Glomerular visceral epithelial cell (primary cell): Measurements from ENCODE around the gene ABCB11.
"Not testable (repeated sequence)": the region's sequence is repeated elsewhere in the genome, so short reads cannot be mapped to it uniquely, and the experiment has no call there.

Source experiments
- DNase-seq: peaks from one replicate; pipeline ENCODE4 v3.0.0-alpha.2; 2016; ENCODE audit errors: extremely low spot score

The ABCB11 gene

DNA sequence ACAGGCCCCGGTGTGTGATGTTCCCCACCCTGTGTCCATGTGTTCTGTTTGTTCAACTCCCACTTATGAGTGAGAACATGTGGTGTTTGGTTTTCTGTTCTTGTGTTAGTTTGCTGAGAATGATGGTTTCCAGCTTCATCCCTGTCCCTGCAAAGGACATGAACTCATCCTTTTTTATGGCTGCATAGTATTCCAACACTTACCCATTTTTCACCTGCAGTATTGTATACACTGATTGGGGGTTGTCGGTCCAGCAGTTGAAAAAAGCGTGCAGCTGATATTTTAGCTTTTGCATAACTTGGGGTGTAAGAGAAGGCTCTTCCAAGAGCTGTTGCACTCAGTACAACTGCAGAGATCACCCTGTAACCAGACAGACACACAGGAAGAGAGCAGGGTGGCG is 99.0 kb downstream of the ABCB11 start:
- DNase-seq: not testable (repeated sequence)

DNA sequence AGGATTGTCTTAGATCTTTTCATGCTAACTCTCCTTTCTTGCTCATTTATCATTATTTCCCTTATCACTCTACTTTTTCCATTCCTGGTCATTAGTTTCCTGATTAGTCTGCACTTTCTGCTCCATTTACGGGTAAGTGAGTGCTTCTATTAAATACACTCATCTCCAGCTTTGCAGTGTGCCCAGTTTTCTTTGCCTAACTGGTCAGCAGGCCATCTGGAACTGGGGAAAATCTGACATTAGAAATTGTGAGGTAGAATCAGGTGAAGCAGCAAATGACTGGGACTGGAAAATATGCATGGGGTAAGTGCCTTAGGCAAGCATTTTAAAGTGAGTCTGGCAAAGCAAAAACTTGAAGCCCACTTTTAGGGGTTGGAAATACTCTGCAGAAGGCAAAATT is 100.9 kb downstream of the ABCB11 start:
- DNase-seq: no peak

DNA sequence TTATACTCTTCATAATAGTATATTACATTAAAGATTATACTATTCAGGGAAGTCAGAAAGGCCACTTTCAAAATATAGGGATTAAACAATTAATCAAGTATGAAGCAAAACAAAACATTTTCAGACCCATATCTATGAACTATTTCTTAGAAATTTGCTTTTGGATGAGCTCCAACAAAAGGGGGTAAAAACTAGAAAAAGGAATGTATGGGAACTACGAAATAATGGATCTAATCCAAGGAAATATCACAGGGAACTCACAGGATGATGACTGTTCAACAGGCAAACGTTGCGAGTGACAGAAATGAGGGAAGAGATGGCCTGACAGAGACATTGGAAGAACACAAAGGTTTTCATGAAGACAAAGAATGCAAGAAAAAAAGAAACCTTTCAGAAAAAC is 102.1 kb downstream of the ABCB11 start:
- DNase-seq: no peak

DNA sequence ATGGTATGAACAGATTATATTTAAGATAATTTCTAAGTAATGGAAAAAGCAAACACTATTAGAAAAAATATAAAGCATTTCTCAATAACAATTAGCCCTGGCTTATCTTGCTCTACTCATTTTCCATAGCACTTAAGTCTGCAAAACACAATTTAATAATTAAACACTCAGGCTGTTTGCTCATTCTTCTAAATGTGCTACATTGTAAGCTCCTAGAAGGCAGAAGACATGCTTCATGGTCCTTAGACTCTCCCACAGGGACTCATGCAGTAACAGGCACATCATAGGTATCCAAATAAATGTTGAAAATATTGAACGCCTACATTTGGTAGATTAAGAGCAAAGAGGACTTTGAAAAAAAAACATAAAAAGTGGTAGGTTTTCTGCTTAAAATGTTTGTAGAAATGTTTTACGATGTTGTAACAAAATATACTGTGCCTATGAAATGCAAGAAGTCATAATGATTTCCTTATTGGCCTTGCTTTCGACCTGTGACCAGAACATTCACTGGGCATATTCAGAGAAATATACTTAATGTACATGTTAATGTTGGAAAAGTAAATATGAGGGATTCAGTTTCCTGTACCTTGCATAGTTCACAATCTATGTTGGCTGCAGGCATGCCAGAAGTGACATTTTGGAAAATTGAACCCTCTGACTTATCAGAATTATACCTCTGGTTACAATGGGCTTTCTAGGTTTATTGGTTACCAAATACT is 102.9 kb downstream of the ABCB11 start:
- DNase-seq: no peak

DNA sequence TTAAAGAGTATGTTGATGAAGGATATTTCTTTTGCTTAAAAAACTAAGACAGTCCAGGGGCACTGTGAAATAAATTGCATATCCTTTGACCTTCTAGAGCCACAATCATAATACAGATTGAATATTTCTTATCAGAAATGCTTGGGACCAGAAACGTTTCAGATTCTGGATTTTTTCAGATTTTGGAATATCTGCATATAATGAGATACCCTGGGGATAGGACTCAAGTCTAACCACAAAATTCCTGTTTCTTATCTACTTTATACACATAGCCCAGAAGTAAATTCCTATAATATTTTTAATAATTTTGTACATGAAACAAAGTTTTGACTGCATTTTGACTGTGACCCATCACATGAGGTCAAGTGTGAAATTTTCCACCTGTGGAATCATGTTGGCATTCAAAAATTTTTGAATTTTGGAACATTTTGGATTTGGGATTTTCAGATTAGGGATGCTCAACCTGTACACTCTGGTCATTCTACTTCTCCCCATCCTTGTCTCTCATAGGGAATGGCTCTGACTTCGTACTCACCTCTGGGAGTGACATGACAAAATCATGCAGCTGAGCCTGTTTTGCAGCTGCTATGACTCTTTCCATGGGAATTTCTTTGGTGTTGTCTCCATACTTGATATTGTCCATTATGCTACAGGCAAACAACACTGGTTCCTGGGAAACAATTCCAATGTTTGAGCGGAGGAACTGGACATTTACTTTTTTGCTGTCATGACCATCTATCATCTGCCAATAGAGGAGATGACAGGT is 104.3 kb downstream of the ABCB11 start:
- DNase-seq: no peak

DNA sequence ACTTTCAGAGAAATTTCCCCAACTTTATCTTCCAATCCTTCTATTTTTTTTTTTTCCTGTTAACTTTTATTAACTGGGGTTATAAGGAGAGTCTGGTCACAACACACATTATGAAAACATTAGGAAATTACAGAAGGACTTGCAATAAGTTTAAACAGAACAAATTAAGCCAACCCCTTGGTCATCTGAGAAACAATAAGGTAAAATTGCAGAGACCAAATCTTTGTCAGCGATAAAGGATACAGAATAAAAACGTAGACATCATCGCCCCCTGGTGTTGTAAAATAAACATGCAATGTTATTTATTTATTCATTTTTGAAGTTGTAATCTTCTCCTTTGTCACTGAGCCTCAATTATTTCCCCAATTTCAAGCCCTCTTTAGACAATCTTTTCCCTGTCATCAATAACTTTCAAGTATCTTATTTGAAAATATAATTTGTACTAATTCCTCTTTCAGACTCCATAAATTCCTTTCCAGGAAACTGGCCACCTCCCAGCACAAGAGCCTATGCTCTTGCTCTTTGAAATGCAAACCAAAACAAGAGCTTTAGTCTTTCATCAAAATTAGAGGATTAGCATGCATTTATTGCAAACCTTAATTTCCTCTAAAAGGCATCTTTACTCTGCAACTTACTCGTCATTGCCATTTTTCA is 110.5 kb downstream of the ABCB11 start:
- DNase-seq: peak; percentile 49

DNA sequence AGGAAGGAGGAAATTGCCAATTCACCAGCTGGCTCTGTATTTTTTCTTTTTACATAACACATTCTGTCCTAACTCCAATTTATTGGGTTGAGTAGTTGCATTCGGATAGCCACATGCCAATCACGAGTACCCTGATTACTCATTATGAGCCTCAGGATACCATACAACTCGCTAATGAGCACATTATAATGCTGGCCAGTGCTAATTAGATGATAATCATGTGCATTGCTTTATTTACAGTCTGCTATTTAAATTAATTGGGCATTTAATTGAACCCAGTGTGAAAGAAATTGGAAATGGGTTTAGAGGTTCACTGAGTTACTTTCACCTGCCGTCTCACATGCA is 114.8 kb downstream of the ABCB11 start:
- DNase-seq: no peak

DNA sequence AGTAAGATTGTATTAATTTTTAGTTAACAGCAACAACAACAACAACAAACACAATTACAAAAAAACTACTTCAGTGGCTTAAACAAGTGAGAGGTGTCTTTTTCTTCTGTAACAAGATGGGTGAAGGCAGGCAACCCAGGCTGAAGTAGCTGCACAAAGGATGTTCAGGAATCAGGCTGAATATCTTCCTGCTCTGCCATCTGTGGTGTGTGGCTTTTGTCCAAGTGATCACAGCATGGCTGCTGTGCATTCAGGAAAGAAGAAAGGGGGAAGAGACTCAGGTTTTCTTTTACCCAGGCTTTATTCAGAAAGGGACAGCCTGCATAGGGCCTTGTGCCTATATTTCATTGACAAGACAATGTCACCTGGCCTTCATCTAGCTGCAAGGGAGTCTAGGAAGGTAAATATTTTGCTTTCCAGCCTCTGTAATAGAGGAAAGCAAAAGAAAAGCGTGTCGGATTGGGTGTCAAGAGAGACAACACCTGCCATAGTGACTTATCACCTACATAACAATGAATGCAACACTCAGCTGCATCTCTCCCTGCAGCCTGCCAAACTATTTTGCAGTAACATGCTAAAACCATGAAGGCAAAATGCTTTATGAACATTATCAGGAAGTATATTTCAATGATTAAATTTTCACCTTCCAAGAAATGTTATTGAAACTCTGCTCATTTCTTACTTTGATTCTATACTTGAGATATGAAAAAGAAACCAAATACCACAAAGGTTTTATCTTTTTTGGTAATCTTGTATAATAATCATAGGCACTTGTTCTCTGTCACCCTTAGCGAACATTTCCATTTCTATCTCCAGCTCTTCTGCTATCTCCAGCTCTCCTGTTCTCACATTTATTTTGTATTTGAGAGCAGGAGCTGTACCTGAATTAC is 115.4 kb downstream of the ABCB11 start:
- no peak for DNase-seq

DNA sequence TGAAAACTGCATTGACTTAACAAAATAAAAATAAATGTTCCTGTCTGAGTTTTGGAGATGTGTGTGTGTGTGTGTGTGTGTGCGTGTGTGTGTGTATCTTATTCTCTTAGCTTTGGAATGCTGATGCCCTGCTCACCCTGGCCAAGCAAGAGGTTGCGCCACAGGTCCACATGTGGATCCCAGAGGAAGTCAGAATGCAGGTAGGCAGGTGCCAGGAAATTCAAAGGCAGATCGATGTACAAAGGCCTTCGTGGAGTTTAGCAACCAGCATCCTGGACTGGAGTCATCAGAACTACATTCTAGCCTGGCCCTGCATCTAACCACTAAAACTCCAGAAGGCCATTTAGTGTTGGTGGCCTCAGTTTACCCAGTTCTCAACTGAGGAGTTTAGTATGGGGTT is 117.6 kb downstream of the ABCB11 start:
- no peak for DNase-seq

DNA sequence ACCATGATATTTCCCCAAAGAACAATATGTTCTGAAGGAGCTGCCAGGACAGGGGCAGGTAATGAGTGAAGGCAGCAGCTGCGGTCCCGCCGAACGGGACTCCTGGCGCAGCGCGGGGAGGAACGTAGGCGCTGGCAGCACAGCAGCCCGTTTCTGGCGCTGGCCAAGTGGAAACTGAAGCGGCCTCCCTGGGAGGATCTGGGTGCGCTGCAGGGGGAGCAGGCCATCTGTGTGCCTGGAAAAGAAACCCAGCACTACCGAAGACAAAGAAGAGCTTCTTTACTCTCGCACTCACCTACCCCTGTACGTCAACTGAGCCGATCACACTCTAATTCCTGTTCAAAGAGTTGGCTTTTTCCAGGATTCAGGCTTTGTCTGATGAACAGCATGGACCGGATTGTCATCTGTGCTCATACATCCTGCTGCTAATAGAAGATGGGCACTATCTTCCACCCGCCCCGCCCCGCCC is 118.2 kb downstream of the ABCB11 start:
- DNase-seq: peak; percentile 31

DNA sequence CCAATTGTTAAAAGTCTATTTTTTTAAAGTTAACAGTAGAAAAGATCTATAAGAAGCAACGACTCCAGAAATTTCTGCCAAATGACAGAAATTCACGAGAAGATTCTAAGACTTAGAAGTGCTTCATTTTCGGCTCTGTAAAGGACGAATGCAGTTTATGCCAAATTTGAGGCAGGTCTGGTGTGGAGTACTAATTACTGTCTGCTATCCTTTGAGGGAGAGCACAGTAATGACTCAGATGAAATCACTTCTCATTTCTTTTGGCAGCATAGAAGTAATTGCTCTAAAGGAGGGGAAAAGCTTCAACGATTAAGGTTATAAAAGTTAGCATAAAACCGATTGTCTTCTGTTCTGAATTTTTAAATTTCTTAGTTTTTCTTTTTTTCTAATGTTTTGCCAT is 118.7 kb downstream of the ABCB11 start:
- no peak for DNase-seq

DNA sequence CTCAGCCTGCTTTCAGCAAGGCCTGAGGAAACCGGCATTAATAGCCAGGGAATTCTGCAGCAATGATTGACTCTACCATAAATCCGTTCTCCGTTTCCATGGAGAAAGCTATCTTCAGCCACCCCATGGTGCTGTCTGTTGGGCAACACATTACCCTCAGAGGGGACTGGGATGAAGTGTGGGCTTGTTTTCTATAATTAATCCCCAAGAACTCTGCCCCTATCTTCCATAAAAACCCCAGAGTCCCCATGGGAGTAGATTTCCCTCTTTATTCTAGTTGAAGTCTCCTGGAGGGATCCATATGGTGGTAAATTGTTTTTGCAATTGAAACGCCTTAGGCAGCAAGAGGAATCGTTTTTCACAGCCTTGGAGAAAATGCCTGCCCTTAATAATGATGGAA is 120.8 kb downstream of the ABCB11 start:
- DNase-seq: no peak

DNA sequence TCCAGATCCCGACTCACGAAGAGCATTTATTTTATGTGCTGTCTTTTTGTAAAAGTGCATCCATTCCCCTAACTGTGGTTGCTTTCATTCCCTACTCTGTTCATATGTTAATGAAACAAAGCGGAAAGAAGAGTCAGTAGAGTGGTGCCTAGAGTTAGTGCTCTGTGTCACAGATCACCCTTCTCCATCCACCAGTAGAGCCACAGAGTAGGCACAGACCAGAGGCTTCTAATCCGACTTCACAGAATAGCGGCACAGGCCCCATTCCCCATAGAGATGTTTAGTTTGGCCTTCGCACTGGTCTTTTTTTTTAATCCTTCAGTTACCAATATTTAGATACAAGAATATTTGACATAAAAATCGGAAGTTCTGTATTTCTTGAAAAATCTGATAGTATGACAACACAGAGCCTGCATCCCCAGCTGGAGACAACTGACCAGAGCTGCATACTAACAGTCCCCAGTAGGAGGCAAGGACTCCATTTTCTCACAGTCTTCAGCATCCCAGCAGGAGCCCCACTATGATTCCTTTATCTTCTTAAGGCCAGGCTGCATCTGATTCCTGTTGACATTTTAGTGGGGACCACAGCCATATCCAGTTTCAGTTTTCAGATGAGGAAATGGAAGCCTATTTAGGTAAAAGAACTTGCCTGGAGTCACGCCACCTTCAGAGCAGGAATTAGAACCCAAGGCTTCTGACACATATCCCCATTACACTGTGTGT is 123.0 kb downstream of the ABCB11 start:
- no peak for DNase-seq

DNA sequence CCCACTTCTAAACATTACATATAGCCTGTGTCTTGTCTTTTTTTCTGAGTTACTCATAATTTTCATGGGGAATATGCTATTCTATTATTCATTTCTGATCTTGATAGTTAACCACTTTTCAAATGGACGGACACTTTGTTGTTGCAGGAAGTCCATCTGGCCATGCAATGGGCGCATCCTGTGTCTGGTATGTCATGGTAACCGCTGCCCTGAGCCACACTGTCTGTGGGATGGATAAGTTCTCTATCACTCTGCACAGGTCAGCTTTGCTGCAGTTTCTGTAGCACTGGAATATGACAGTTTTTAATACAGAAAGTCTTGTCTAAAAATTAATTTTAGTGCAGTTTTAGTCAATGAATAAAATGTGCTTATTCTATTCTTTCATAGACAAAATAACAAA is 126.8 kb downstream of the ABCB11 start:
- no peak for DNase-seq

DNA sequence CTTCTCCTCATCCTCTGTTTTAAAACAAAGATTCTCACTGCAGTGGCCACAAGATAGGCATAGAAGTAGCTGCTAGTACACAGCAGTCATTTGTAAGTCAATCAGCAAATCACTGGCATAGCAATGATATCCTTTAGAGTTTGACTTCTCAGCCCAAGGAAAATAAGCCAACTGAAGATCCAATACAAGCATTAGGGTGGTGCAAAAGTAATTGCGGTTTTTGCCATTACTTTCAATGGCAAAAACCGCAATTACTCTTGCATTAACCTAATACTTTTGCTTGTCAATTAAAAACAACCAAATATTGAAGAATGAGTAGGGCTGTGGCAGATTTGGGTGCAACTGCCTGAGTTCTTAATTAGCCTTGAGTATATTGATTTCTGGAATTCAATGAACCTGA is 127.2 kb downstream of the ABCB11 start:
- no peak for DNase-seq

DNA sequence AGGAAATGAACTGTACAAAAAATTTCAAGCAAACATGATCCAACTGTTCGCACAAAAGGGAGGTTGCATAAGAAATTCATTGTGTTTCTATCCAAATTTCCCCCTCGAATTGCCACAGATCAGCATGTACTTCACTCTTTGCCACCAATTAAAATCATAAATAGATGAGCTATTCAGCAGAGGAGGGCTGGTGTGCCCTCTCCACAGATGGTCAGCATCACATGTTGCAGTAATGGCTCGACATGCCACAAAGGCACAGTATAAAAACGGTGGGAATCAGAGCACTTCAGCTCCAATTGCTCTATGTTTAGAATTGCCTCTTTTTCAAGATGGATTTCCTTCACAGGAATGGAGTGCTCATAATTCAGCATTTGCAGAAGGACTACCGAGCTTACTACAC is 130.1 kb downstream of the ABCB11 start, which contains the start of gene G6PC2:
G6PC2 (plus strand) TSS at position 289 of the 400 bp plus-strand sequence; CDS start at position 330, 41 bp downstream.
- no peak for DNase-seq

DNA sequence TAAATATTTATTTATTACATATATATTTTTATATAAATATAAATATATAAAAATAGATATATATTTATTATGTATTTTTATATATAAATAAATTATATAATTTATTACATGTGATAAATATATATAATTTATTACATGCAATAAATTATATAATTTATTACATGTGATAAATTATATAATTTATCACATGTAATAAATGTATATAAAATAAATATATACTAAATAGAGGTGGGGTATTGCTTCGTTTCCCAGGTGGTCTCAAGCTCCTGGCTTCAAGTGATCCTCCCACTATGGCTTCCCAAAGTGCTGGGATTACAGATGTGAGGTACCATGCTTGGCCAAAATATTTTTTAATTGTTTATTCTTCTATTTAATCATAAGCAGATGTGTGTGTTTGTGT is 133.7 kb downstream of the ABCB11 start:
- no peak for DNase-seq

DNA sequence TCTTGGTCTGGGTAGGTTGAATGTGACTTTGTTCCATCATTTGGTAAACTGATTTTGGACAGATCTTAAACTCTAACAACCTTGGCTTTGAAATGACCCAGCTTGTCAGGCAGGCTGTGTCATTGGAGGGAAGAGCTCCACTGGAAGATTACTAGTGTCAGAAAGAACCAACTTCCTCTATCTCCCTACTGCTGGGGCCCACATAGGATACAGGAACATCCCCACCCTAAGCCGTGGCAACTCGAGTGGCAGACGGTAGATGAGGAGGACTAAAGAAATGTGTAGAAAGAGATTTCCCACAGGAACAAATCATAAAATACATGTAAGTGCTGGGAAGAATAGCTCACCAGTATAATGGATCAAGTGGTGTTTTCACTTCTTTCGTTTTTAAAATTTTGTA is 134.3 kb downstream of the ABCB11 start:
- no peak for DNase-seq

DNA sequence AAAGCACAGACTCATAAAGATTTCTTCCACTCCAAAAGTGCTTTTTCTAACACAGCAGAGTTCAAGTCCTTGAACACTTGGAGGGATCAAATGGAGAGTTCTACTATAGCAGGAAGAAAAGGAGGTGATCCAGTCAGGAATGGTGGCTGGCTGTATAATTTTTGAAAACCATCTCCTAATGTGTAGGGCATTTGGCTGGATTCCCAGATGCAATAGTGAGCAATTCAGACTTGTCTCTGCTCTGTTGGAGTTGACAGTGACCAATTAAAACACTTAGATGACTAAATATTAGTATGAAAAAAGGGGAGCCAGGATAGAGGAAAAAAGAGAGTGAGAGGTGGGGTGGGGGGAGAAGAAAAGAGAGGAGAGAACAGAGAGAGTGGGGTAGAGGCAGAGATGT is 135.4 kb downstream of the ABCB11 start:
- peak; percentile 33 for DNase-seq

DNA sequence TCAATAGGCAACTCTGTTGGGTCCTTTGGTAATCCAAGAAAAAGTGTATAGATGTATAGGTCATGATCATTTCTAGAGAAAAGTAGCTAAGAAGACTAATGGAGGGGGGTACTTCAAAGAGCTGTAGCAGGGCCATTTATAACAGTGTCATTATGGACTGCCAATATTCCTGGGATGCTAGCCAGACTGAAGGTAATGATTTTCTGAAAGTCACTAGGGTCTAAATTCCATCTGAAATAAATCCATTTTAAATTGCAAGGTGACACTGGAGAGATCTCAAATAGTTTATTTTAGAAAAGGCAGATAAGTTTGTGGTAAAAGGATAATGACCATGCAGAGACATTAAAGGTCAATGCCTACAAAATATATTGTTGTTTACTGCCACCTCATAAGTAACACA is 136.4 kb downstream of the ABCB11 start:
- no peak for DNase-seq

DNA sequence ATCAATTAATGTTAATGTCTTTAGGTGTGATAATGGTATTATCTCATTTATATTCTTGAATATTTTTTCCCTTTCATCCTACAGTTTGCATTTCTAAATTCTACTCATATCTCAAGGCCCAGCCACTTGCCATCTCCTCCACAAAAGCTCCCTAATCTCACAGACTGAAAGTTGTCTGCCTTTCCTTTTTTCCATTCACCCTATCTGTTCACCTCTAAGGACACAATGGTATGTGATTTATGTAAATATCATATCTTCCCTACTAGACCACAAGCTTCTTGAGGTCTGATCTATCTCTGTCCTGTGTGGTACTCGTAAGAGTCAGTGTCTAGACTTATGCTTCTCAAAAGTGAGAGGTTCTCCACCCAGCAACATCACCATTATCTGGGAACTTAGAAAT is 137.0 kb downstream of the ABCB11 start:
- DNase-seq: no peak
